Astrocyte (in vitro differentiated cells and primary cell): ENCODE measurements around the gene CEP20.

ENCODE experiments used
- CTCF ChIP-seq: IDR thresholded peaks from 2 replicates; pipeline ENCODE4 v1.5.1; 2011; ENCODE audit warnings: low read depth, mild to moderate bottlenecking, inconsistent platforms, low read length, moderate library complexity; ENCODE audit not compliant: insufficient read depth
- EZH2 ChIP-seq: IDR thresholded peaks from 2 replicates; pipeline ENCODE4 v1.6.1; 2012; ENCODE audit warnings: mild to moderate bottlenecking, low read length, inconsistent platforms; ENCODE audit not compliant: insufficient read depth

- TF ChIP-seq CTCF: no peak
- peak; percentile 82 for TF ChIP-seq EZH2
Observed at GRCh38 chr16:15856901-15857698, 31.3 kb downstream of the CEP20 start, which contains the start of gene MYH11.
